Mesenchymal stem cell (in vitro differentiated cells and primary cell): Measurements from ENCODE around the gene MAP3K4.
A peak's percentile ranks its signal among the peaks of the same experiment; 100 is the strongest.

Experiments
- DNase-seq: peaks from one replicate; pipeline ENCODE4 v3.0.0-alpha.2; 2013
- H2AFZ ChIP-seq: one replicate; pipeline ENCODE4 v1.6.1; 2013; ENCODE audit warnings: low read depth, mild to moderate bottlenecking, control low read depth, inconsistent platforms, low read length, moderate library complexity
- H2AK5ac ChIP-seq: 2 replicates; pipeline ENCODE4 v1.6.1; 2013; ENCODE audit warnings: low read length, moderate library complexity, mild to moderate bottlenecking, inconsistent platforms; ENCODE audit not compliant: severe bottlenecking
- H2BK120ac ChIP-seq: one replicate; pipeline ENCODE4 v1.6.1; 2013; ENCODE audit warnings: low read depth, mild to moderate bottlenecking, inconsistent platforms, low read length, moderate library complexity
- H2BK12ac ChIP-seq, 2 experiments: one replicate each; pipeline ENCODE4 v1.6.1; 2013; ENCODE audit warnings: inconsistent platforms in 2 of 2, low read length in 2 of 2, mild to moderate bottlenecking in 2 of 2, moderate library complexity in 2 of 2, control low read depth in 1 of 2
- H2BK15ac ChIP-seq: one replicate; pipeline ENCODE4 v1.6.1; 2013; ENCODE audit warnings: mild to moderate bottlenecking, low read depth, inconsistent platforms; ENCODE audit not compliant: poor library complexity, severe bottlenecking
- H2BK5ac ChIP-seq: 2 replicates; pipeline ENCODE4 v1.6.1; 2013; ENCODE audit warnings: low read depth, mild to moderate bottlenecking, low read length, control low read depth, inconsistent platforms; ENCODE audit not compliant: poor library complexity, severe bottlenecking
- H3K14ac ChIP-seq, 2 experiments: one replicate each; pipeline ENCODE4 v1.6.1; 2013; ENCODE audit warnings: inconsistent platforms in 2 of 2, low read length in 2 of 2, control low read depth in 1 of 2, mild to moderate bottlenecking in 1 of 2, moderate library complexity in 1 of 2
- H3K18ac ChIP-seq, 2 experiments: one replicate each; pipeline ENCODE4 v1.6.1; 2013; ENCODE audit warnings: inconsistent platforms in 2 of 2, low read length in 2 of 2, control low read depth in 1 of 2, low read depth in 1 of 2, mild to moderate bottlenecking in 1 of 2
- H3K23ac ChIP-seq, 2 experiments: one replicate each; pipeline ENCODE4 v1.6.1; 2013; ENCODE audit warnings: inconsistent platforms in 2 of 2, low read length in 2 of 2, mild to moderate bottlenecking in 2 of 2, moderate library complexity in 2 of 2, control low read depth in 1 of 2
- H3K27ac ChIP-seq: 2 replicates; pipeline ENCODE4 v1.5.1; 2013; ENCODE audit warnings: mild to moderate bottlenecking, moderate library complexity, low read length, control low read depth, inconsistent platforms; ENCODE audit not compliant: poor library complexity, severe bottlenecking
- H3K27me3 ChIP-seq, 2 experiments: 2 replicates each; pipeline versions ENCODE4 v1.6.1 to v1.7.0; 2013; ENCODE audit warnings: low read length in 2 of 2, mild to moderate bottlenecking in 2 of 2, moderate library complexity in 2 of 2, control low read depth in 1 of 2, inconsistent platforms in 1 of 2; ENCODE audit not compliant: control insufficient read depth in 1 of 2, insufficient read depth in 1 of 2
- H3K36me3 ChIP-seq, 2 experiments: 2 replicates each; pipeline versions ENCODE4 v1.6.1 to v1.7.0; 2013; ENCODE audit warnings: low read length in 2 of 2, control low read depth in 1 of 2, inconsistent platforms in 1 of 2, low read depth in 1 of 2, mild to moderate bottlenecking in 1 of 2; ENCODE audit not compliant: insufficient read depth in 2 of 2, control insufficient read depth in 1 of 2
- H3K4ac ChIP-seq, 2 experiments: one replicate each; pipeline ENCODE4 v1.6.1; 2013; ENCODE audit warnings: inconsistent platforms in 2 of 2, low read length in 2 of 2, mild to moderate bottlenecking in 2 of 2, moderate library complexity in 2 of 2, control low read depth in 1 of 2, low read depth in 1 of 2
- H3K4me1 ChIP-seq: 2 replicates; pipeline ENCODE4 v1.6.1; 2013; ENCODE audit warnings: low read depth, low read length, control low read depth; ENCODE audit not compliant: control insufficient read depth, insufficient read depth
- H3K4me2 ChIP-seq: 2 replicates; pipeline ENCODE4 v1.6.1; 2013; ENCODE audit warnings: low read length, mild to moderate bottlenecking, inconsistent platforms; ENCODE audit not compliant: poor library complexity, severe bottlenecking
- H3K4me3 ChIP-seq, 2 experiments: 2 replicates each; pipeline versions ENCODE4 v1.5.1 to v1.7.0; 2013; ENCODE audit warnings: low read length in 2 of 2, mild to moderate bottlenecking in 2 of 2, control low read depth in 1 of 2, low read depth in 1 of 2; ENCODE audit not compliant: insufficient read depth in 1 of 2
- H3K79me1 ChIP-seq: replicated peaks from 2 replicates; pipeline ENCODE4 v1.6.1; 2013; ENCODE audit warnings: mild to moderate bottlenecking, control low read depth, low read length, inconsistent platforms; ENCODE audit not compliant: poor library complexity, severe bottlenecking
- H3K9ac ChIP-seq: 2 replicates; pipeline ENCODE4 v1.7.0; 2013; ENCODE audit warnings: mild to moderate bottlenecking, low read length, moderate library complexity
- H3K9me3 ChIP-seq: 2 replicates; pipeline ENCODE4 v1.7.0; 2013; ENCODE audit warnings: mild to moderate bottlenecking, low read length; ENCODE audit not compliant: control insufficient read depth
- H4K8ac ChIP-seq: one replicate; pipeline ENCODE4 v1.6.1; 2013; ENCODE audit warnings: inconsistent platforms, mild to moderate bottlenecking, low read length, moderate library complexity
- H4K91ac ChIP-seq: one replicate; pipeline ENCODE4 v1.6.1; 2013; ENCODE audit warnings: mild to moderate bottlenecking, low read length, inconsistent platforms
- WGBS: methylation state at CpG from one replicate; pipeline ENCODE4 v1.1.7; 2013; ENCODE audit warnings: mixed read lengths; 5-methylcytosine and 5-hydroxymethylcytosine counted together

The MAP3K4 gene

DNA sequence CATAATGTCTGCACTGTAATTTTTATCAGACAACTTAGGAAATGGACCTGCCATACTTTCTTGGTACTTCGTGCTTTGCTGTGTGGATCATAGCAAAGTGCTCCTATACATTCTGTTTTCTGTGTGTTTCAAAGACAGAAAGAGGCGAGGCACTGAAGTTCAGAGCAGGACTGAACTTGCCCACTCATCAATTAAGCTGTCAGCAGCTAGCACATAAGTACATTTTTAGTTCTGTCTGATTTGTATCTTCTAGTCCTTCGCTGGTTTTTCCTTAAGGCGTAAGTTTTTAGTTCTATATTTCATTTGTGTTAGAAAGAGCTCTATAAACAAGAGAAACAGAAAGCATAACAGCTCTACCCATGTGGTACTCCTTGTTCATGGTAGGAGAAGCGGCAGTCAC, 42.1 kb downstream of the MAP3K4 start:
- no peak overlapping the region for H2AK5ac ChIP-seq
- peaks cover 10% of the 10 kb centered on the region for H3K79me1 ChIP-seq
- H3K4me3 ChIP-seq: no peak overlapping the region
- DNase-seq: peak; percentile 39
- no peak overlapping the region for H2AFZ ChIP-seq
- H3K9ac ChIP-seq: peak overlapping the region; percentile 2
- H3K27me3 ChIP-seq: no peaks in the 10 kb centered on the region
- 54% methylated on average over 2 of the region's 5 CpGs for WGBS
- H3K23ac ChIP-seq: no peak overlapping the region
- H3K4ac ChIP-seq: no peak overlapping the region
- no peak overlapping the region for H2BK12ac ChIP-seq
- no peak overlapping the region for H3K4me2 ChIP-seq
- no peak overlapping the region for H3K14ac ChIP-seq
- no peak overlapping the region for H3K18ac ChIP-seq
- H3K4me1 ChIP-seq: peaks cover 7% of the 10 kb centered on the region
- H2BK15ac ChIP-seq: no peak overlapping the region
- no peak overlapping the region for H4K91ac ChIP-seq
- H3K9me3 ChIP-seq: no peaks in the 10 kb centered on the region
- no peak overlapping the region for H4K8ac ChIP-seq
- H2BK120ac ChIP-seq: no peak overlapping the region
- no peak overlapping the region for H3K27ac ChIP-seq
- no peak overlapping the region for H2BK5ac ChIP-seq
- peaks cover 0 to 16% of the 10 kb centered on the region in 2 experiments for H3K36me3 ChIP-seq

DNA sequence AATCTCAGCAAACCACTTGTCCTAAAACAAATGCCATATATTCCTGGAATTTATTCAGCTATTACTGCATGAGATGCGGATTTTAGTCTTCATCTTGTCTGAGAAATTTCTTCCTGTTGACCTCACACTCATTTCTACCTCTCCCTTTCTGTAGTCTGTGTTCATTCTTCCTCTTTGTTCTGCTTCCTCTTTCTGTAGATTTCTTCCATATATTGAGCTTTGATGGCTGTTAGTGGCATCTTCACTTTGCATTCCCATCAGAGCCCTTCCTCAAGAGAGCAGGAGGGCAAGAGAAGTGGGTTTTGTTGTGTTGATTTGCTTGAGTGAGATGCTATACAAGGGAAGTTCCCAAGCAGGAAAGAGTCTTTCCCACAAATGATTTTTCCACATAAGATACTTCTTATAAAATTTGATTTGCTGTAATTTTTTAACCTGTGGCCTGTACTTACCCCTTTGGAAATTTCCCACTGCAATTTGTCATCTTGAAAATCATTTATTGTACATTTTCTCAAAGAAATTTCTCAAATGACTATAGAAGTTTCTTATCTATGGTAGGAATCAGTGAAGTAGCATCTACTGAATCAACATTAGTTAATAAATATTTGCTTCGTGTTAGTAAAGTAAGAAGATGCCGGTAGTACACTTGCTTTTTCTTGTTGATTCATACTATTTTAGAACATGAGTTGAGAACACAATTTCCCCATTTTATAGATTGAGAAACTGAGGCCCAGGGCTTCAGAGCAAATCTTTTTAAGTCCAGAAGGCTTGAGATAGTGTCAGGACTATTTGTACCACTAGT, 43.8 kb downstream of the MAP3K4 start:
- WGBS: 93% methylated on average over 1 of the region's 3 CpGs

GRCh38 chr6:161035981-161036263, 44.4 kb downstream of the MAP3K4 start:
- no peak for DNase-seq
- Histone ChIP-seq H3K14ac (no peak overlapping the region), H4K8ac (no peak overlapping the region), H2BK12ac (no peak overlapping the region), H3K4me1 (peaks cover 7% of the 10 kb centered on the region), H3K23ac (no peak overlapping the region), H3K4me2 (no peak overlapping the region), H3K27ac (no peak overlapping the region), H2BK5ac (no peak overlapping the region), H2BK15ac (no peak overlapping the region), H2AK5ac (no peak overlapping the region), H3K36me3 (peaks cover 2 to 28% of the 10 kb centered on the region in 2 experiments), H2AFZ (no peak overlapping the region), H3K4ac (no peak overlapping the region), H2BK120ac (no peak overlapping the region), H3K4me3 (no peak overlapping the region), H4K91ac (no peak overlapping the region), H3K9ac (no peak overlapping the region), H3K18ac (no peak overlapping the region), H3K27me3 (no peaks in the 10 kb centered on the region), H3K79me1 (peaks cover 11% of the 10 kb centered on the region), H3K9me3 (no peaks in the 10 kb centered on the region)
- WGBS: 89% methylated on average over 2 of the region's 3 CpGs

More for the DNA sequence above, 43.8 kb downstream of the MAP3K4 start:
- H3K4me3 ChIP-seq: no peak overlapping the region
- H4K91ac ChIP-seq: no peak overlapping the region
- no peak overlapping the region for H2BK120ac ChIP-seq
- no peaks in the 10 kb centered on the region for H3K9me3 ChIP-seq
- H2BK5ac ChIP-seq: no peak overlapping the region
- H3K14ac ChIP-seq: no peak overlapping the region
- H2BK12ac ChIP-seq: peak overlapping the region in 1 of 2 experiments; percentile 49
- no peak overlapping the region for H3K27ac ChIP-seq
- H2BK15ac ChIP-seq: peak overlapping the region; percentile 36
- no peak overlapping the region for H2AFZ ChIP-seq
- H3K4me1 ChIP-seq: peaks cover 8% of the 10 kb centered on the region
- peaks cover 0 to 22% of the 10 kb centered on the region in 2 experiments for H3K36me3 ChIP-seq
- H3K27me3 ChIP-seq: no peaks in the 10 kb centered on the region
- no peak for DNase-seq
- H3K4ac ChIP-seq: no peak overlapping the region
- H3K9ac ChIP-seq: no peak overlapping the region
- H3K4me2 ChIP-seq: no peak overlapping the region
- H3K79me1 ChIP-seq: peaks cover 9% of the 10 kb centered on the region
- peak overlapping the region; percentile 93 for H2AK5ac ChIP-seq
- no peak overlapping the region for H3K18ac ChIP-seq
- no peak overlapping the region for H4K8ac ChIP-seq
- H3K23ac ChIP-seq: no peak overlapping the region

DNA sequence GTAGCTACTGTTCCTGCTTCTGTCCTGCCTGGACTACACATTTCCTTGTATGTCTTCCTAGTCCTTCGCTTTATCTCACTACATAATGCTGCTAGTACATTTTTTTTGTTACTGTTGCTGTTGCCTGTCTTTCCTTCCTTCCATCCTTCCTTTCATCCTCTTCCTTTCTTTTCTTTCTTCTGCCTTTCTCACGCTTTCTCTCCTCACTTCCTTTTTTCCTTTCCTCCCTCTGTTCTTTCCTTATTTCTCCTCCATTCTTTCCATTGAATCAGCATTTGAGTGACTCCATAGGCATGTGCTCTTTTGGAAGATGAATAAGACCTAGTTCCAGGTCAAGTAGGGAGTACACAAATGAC, 46.3 kb downstream of the MAP3K4 start:
- no peak overlapping the region for H3K18ac ChIP-seq
- no peak for DNase-seq
- peaks cover 8 to 46% of the 10 kb centered on the region in 2 experiments for H3K36me3 ChIP-seq
- no peak overlapping the region for H3K23ac ChIP-seq
- no peaks in the 10 kb centered on the region for H3K27me3 ChIP-seq
- H2BK5ac ChIP-seq: no peak overlapping the region
- H3K4ac ChIP-seq: no peak overlapping the region
- H3K9ac ChIP-seq: peak overlapping the region; percentile 73
- peak overlapping the region; percentile 18 for H3K27ac ChIP-seq
- H2AFZ ChIP-seq: no peak overlapping the region
- no peak overlapping the region for H4K91ac ChIP-seq
- H3K4me3 ChIP-seq: no peak overlapping the region
- no peak overlapping the region for H3K4me2 ChIP-seq
- no peak overlapping the region for H3K14ac ChIP-seq
- H2BK12ac ChIP-seq: no peak overlapping the region
- H2AK5ac ChIP-seq: no peak overlapping the region
- no peaks in the 10 kb centered on the region for H3K9me3 ChIP-seq
- no peak overlapping the region for H4K8ac ChIP-seq
- no peak overlapping the region for H2BK15ac ChIP-seq
- no peak overlapping the region for H2BK120ac ChIP-seq
- WGBS: 95% methylated on average over 2 of the region's 2 CpGs
- H3K4me1 ChIP-seq: peaks cover 7% of the 10 kb centered on the region
- peaks cover 20% of the 10 kb centered on the region for H3K79me1 ChIP-seq
